Measurements from ENCODE around the gene NUCKS1.
A peak's percentile ranks its signal among the peaks of the same experiment; 100 is the strongest.

The NUCKS1 gene, protein sequence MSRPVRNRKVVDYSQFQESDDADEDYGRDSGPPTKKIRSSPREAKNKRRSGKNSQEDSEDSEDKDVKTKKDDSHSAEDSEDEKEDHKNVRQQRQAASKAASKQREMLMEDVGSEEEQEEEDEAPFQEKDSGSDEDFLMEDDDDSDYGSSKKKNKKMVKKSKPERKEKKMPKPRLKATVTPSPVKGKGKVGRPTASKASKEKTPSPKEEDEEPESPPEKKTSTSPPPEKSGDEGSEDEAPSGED

DNA sequence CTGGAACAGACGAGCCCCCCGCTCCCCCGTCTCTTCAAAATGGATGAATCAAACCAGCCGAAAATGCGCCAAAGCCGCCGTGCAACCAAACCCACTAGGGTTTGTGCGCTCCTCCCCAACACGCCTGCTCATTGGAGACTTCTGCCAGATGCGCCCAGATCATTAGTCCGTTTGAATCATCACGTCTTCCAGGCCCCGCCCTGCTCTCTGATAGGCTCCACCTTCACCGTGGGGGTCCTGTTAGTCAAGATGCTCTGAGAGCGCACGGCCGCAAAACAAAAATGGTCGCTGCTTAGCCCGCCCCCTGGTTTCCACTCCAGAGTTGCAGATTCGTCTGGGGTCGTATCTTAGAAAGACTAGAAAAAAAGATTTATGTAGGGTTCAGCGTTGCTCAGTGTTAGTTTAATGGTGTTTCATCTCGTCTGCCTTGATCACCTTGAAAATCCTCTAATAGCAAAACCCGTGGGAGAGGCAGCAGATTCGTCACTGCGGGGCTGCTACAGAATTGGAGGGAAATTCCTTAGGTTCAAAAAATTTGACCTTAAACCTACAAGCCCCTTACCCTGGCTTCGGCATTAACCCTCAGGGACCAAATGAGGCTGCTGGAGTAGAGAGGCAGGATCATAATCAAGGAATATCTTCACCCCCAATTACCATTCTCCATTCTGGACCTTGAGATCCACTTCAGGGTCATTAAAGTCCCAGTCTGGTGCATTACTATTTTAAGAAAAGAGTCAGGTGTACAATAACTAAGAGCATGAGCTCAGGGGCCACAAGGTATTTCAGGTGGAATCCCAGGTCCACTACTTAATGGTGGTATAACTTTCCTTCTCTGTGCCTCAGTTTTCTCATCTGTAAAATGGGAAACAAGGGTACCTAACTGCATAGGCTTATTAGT is at the start of gene NUCKS1:
Gene NUCKS1, minus strand, starts transcription at position 45 of the 898 bp plus-strand sequence. CDS start 209 bp downstream, outside the sequence.
- peak; percentile 99 for DNase-seq

DNA sequence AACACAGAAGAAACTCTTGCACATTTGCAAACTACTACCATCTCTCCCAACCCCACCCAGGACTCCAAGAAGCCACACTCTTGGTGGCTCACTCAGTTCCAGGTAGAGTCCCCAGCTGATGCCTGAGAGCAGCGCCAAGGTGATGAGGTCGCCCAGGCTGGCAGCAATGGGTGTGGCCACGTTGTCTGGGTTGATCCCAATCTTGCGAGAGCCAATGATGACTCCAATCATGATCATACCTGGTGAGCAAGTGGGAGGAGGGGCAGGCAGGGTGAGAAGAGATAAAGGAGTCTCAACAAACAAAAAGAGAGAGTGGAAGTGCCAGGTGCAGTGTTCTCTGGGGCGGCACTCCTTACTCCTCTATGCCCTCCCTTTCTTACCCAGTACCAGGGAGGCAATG is 48.6 kb upstream of the NUCKS1 start:
- DNase-seq, result no peak

DNA sequence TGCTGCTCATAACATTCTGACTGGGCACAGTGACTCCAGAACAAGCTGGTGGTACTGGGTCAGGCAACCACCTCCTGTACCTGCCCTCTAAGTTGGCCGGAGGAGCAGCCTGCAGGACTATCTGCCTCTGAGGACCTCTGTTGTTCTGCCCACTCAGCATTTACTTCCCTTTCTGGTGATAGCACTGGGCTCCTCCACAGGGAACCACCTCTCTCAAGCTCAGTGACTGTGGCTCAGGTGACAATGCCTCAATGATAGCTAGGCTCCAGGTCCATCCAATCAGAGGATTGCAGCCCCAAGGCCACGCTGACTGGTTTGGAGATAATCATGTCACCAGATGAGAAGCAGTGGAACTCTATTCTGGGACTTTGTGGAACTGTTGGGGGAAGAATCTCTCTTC is 47.2 kb upstream of the NUCKS1 start:
- DNase-seq, result no peak

DNA sequence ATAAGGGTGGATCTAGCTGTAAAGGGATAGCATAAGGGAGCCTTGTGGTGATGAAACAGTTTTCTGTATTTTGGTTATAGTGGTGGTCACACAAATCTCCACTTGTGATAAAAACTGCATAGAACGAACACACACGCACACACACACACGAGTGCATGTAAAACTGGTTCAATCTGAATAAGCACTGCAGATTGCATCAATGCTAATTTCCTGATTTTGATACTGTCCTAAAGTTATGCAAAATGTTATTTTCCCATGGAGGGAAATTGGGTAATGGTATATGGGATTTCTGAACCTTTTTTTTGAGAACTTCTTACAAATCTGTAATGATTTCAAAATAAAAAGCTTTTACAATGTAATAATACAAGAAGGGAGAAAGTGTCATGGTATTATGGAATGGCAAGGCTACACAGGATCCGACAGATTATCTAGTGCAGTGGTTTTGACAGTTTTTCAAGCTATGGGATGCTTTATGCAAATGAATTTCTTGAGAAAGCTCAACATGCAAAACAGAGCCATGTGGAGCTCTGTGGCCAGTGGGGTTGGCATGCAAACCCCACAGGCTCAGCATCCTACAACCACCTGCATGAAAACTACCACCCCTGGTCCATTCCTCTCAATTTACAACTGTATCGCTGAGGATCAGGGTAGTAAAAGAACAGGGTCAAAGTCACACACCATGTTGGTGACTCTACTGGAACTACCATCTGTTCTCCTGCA is 44.2 kb upstream of the NUCKS1 start:
- DNase-seq, result no peak

DNA sequence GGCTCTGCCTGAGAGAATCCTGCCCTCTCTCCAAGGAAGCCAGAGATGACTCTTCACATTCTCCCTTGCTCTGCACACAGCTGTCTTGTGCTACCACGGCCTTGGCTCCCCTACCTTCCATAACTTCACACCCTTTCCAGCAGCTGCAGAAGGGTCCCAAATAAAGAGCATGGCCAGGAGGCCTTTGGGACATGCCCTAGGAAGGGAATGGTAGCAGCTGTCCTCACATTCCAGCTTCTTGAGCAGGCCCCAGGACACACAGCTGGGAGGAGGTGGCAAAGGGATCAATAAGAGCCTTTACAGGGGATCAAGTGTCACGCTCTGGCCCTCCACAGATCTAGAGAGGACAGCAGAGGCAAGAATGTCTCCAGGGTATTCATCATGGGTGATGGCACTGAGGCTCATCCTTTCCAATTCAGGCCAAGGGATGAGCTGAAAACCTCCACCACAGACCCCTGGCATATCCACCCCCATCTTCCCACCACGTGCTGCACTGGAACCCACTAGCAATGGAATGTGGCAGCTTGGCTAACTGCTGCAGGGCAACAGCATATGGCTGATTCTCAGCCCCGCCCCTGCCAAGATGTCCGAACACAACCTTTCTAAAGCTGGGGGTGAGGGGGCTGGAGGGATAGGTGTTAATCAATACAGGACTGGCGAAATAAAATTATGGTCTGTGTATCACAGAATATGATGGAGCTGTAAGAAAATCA is 43.1 kb upstream of the NUCKS1 start:
- DNase-seq, result no peak

DNA sequence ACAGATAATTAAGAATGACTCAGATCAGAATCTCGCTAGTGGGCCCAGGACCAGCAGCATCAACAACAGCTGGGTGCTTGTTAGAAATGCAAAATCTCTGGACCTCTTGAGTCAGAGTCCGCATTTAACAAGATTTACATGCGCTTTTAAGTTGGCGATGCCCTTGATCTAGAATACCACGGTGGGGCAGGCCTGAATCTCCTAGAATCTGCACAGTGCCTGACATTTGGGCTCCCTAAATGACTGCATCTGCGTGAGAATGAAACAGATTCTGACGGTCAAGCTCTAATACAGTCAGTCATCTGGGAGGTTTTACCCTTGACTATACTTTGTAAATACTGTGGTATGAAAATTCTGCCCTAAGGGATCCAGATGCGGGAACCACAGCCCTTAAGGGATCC is 42.5 kb upstream of the NUCKS1 start:
- DNase-seq, result no peak

DNA sequence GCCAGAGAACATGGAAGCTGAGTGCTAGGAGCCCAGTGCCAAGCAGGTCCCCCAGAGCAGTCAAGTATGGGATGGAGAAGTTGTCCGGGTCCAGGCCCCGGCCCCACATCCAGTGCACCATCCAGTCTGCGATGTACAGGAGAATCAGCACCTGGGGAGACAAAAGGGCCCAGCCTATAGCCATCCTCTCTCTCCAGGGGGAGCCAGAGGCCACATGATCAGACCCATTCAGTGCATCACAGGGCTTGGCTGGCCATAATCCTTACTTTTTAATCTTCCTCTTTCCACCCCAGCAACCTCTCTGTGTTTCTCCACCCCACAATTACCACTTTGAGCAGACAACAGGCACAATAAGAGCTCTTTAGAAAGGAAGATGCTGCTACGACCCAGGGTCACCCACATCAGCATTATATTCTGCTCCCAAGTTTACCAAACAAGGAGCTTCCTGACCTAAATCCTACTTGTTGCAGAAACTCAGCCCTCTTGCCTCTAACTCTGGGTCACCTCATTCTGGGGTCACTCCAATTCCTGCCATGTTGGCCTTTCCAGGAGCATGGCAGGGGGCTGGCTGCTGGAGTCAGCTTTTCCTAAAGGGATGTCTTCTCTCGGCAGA is 41.7 kb upstream of the NUCKS1 start:
- DNase-seq, result peak; percentile 83

DNA sequence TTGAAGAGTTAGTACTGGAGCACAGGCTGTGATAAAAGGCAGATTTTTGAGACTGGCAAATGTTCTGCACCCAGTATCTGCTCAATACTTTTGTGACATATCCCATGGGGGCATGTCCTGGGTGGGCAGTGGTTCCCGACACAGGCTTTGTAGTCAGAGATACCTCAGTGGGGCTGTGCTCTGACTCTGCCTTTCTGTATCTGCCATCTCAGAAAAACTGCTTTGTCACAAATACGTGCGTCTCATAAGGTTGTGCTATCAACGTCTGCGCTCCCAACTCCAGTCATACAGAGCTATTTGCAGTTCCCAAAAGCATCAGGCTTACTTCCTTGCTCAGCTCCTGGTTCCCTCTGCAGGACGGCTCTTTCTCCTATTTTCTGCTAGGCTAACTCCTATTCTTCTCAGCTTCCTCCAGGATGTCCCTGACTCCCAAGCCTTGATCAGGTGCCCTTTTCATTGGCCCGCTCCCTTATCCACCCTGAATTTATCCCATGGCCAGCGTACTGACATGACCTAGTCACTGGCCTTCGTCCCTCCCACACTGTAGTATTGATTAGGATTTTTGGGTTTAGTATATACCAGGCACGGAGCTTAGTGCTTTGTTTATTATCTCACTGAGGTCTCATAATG is 37.4 kb upstream of the NUCKS1 start:
- no peak for DNase-seq

DNA sequence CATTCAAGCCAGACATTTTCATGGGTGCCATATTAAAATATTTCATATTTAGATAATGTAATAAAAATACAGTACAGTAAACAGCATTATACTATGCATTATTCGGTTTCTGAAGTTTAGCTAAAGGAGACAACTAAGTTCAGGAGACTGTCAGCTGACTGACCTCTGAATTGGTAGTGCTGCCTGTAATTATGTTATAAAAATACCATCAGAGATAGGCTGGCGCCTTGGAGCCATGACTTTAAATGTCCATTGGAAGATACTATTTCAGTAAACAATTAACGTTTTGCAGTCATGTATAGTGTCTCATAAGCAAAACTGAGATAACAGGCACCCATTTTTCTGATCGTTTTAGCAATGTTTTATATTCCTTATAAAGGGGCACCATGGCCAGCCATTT is 36.6 kb upstream of the NUCKS1 start:
- no peak for DNase-seq

DNA sequence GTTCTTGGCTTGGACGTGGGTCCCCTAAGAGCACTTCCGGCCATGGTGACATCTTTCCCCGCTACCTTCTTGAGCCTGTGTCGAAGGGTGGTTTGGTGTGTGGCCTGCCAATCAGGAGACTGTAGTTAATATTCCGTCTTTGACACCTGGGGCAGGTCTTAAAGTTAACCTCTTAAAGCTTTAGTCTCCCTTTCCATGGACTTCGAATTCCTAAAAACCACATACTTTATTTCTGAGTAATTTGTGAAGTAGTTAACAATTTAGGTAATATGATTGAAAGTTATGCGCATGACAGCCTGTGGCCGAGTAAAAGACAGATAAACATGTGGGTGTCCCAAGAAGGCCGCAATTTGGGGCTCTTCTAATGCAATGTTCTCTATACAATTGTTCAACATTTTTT is 35.5 kb upstream of the NUCKS1 start:
- DNase-seq, result no peak

DNA sequence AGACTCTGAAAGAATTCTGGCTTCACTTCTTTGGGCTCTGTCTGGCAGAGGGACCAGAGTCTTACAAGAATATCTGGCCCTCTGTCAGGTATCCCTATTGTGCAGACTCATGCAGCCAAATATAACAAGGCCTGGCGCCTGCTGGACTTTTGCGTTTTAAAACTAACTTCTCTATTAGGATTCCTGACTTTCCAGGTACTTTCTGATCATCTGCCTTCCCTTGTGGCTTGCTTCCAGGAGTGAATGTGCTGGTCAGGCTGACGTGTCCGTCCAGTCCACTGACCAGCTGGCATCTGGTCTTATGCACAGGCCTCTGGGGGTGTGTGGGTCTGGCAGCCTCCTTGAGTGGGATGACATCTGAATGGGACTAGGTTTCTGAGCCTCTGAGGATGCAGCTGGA is 33.9 kb upstream of the NUCKS1 start:
- no peak for DNase-seq

DNA sequence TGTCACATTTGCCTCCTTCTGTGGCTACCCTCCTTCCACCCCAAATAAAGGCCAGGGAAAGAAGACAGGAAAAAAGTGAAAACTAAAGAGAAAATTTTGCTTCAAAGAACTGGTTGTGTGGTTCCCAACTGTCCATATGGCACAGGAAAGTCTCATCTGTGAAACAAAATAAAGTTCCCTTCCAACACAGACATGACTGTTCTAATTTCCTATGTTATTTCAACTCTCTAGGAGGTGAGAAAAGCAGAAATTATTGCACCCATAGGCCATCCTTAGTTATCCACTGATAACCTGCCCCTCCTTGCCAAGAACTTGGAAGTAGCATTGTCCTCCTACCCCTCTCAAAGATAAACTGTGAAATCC is 33.4 kb upstream of the NUCKS1 start:
- DNase-seq, result no peak

DNA sequence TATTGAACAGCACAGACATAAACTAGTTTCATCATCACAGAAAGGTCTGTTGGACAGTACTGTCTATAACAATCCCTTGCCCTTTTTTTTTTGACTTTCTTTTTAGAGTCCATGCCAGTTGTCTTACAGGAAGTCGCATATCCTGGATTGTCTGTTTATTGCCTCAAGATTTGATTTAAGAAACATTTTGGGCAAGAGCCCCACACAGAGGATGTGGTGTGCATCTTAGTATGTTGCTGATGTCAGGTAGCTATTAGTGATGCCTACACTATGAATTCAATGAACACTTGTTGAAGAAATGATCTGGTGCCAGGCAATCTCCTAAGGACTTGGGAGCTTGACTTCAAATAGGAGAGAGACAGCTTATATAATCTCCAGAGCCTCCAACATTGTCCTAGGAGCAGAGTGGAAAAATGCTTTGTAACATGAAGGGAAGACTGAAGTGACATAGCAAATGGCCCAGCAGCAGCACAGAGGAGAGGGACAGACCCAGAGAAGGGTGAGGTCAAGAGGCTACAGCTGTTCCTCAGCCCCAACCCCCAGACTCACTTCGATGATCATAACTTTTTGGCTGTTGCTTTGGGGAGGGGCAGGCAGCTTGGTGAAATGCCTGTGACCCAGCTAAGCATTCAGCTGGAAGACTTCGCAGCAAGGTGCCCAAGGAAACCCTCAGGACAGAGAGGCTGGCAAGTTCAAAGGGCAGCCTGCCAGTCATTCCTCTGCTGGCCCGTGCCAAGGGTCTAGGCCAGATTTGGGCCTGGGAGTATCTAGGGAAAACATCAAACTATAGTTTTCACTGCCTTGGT is 32.8 kb upstream of the NUCKS1 start:
- DNase-seq, result no peak

DNA sequence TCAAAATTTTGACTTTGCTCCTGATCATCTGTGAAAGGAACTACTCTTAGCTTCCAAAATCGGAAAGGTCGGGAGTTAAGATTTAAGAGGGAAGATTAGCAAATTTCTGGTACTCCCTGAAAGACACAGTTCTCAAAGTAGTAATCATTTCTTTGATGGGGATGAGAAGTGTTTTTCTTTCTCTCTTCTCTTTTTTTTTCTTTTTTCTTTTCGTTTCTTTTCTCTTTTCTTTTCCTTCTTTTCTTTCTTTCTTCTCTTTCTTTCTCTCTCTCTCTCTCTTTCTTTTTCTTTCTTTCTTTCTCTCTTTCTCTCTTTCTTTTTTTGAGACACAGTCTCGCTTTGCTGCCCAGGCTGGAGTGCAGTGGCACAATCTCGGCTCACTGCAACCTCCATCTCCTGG is 30.4 kb upstream of the NUCKS1 start:
- no peak for DNase-seq

DNA sequence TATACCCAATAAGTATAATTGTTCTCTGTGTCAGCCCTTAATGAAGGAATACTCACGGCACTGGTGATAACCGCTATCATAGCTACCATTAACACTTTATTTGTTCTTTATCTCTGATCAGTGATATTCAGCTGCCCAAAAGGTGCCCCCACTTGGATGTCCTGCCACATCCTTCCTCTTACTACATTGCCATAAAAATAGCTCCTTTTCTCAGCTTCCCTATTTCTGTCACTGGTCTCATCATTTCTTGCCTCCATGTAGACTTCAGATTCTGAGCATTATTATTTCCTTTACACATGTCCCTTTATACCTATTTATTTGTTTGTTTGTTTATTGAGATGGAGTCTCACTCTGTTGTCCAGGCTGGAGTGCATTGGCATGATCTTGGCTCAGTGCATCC is 28.0 kb upstream of the NUCKS1 start:
- DNase-seq, result no peak

DNA sequence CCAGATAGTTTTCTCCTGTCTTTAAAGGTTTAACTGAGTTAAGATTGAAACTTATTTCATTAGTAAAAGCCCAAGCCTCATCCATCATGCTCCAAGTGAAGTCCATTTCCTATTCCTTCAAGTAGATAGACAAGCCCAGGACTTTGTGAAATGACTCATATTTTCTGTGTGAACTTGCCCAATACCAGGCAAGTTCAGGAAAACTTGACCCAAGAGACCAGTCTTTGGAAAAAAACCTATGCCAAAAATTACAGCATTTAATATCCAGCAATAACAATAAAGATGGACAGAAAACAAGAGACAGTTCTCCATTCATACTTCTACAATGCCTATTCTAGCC is 25.7 kb upstream of the NUCKS1 start:
- no peak for DNase-seq

DNA sequence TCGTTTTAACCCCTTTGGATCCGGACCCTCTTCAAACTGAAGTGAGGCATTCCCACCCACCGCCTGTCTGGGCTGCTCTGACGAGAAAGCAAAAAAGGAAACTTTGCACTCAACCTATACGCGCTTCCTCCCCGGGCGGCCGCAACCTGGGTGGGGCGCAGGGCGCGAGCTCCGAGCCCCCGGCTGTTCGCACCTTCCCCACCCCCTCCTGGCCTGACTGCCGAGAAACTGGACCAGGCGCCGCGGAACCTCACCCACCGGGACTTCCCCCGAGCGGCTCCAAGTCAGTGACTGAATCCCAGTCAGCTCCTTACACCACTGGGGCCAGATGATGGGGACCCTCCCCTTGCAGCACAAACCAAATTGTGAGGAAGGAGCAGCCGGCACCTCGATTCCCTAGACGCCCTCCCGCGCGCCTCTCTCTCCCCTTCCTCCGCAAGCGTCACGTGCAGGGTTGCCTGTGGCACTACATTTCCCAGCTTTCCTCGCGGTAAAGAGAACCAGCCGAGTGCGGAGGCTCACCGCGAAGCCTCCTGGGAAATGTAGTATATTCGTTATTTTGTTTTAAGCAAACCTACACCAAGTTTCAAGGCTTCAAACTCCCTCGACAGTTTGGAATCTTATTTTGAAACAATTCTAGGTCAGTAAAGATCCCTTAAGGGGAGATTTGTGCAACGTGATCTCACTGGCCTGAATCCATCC is 25.2 kb upstream of the NUCKS1 start, which contains the start of gene RAB29:
Gene RAB29, minus strand, starts transcription at position 468 of the 702 bp plus-strand sequence. CDS start 526 bp downstream, outside the sequence.
- peak; percentile 93 for DNase-seq

DNA sequence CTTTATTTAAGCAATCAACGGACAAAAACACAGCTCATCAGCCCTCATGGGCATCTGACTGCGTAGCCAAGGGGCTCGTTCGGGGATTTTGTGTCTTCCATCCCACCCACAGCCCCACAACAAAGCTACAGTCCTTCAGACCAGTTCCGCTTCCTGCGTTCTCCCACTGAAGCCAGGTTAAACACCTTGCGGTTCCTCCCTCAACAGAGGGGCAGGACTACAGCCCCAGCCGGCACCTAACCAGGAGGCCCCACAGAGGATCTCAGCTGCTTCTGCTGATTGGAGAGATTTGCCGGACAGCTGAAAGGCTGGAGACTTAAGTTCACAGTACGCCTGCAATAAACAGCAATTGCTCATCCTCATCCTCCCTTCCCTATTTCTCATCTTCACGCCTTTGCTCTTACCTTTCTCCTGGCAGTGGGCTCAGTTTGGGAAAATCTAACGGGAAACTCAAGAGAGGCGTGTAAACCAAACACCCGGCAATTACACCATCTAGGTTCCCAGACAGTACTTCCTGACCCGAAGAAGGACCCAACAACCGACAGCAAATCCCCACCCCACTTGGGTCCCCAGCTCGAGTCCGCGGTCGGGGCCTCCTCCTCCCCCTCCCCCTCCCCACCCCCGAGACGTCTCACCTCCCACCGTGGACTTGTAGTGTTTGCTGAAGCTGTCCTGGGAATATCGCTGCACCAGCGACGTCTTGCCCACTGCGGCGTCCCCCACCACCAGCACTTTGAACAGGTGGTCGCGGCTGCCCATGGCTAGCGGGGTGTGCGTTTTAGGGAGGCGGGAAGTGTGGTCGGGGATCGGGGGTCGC is 24.4 kb upstream of the NUCKS1 start:
- DNase-seq, result peak; percentile 80

DNA sequence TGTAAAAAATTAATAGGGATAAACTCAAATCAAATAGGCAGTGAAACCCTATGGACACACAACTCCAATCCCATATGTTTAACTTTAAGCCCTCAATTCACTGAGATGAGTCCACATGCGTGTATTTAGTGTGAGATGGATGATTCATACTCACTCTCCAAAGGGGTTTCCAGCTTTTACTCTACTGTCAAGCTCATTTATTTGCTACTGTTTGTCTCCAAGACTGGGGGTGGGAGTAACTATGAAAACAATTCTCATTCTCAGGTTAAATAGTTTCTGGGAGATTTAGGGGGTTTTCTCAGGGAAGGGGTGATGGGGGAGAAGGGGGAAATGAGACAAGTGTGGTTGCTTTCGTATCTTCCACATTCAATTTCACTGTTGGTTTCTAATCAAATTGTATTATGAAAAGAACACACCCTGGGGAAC is 22.6 kb upstream of the NUCKS1 start:
- DNase-seq, result no peak

DNA sequence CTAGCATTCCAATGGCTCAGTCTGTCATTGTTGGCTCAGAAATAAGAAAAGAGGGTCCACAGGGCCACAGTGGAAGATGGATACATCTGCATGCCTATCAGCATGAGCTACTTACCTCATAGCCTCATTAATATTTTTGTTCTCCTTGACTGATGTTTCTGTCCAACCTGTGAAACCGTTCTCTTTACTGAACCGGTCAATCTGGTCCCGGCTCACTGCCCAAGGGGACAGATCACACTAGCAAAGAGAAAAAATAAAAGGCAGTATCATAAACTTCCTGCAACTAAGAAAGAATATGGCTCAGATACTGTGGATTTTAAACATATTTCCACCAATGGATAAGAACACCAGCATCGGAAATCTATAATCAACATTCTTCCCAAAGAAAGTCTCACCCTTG is 20.6 kb upstream of the NUCKS1 start:
- DNase-seq, result no peak
